ENCODE data around the gene CELA1.

GRCh38 chr12:51359851-51360250, 13.4 kb upstream of the CELA1 start:
- TF ChIP-seq CTCF (IDR thresholded peaks at IDR 0.05) (no peak), POLR2A (IDR thresholded peaks at IDR 0.05) (no peak)

Measured in right lobe of liver (tissue), 4 donors.